HepG2 (cell line): ENCODE data around the gene GNAI2. TPM values are rescaled to one million over a fixed set of nuclear protein-coding genes. Genes with fewer than 3 reads are reported as not detected.

Experiments
- AKAP8 ChIP-seq: sonication (generic); formaldehyde crosslinking; IDR thresholded peaks from 2 replicates; pipeline ENCODE4 v1.5.1; 2020; ENCODE audit warnings: mild to moderate bottlenecking, missing genetic modification reagents
- ARHGAP35 ChIP-seq: sonication (generic); formaldehyde crosslinking; IDR thresholded peaks from 2 replicates; pipeline ENCODE4 v1.9.0; 2022; ENCODE audit warnings: mild to moderate bottlenecking, inconsistent platforms, moderate library complexity, missing genetic modification reagents, borderline replicate concordance
- BHLHE40 ChIP-seq: IDR thresholded peaks from 2 replicates; pipeline ENCODE4 v1.6.1; 2011; ENCODE audit warnings: low read length, improper control_type of control experiment
- CCDC6 ChIP-seq: sonication (generic); formaldehyde crosslinking; IDR thresholded peaks from 2 replicates; pipeline ENCODE4 v1.8.1; 2022; ENCODE audit warnings: mild to moderate bottlenecking, missing genetic modification reagents, moderate library complexity
- CENPT ChIP-seq: sonication (generic); formaldehyde crosslinking; IDR thresholded peaks from 2 replicates; pipeline ENCODE4 v1.8.0; 2022; ENCODE audit warnings: low read depth, mild to moderate bottlenecking, moderate library complexity, missing genetic modification reagents
- FOXC1 ChIP-seq: sonication (generic); formaldehyde crosslinking; IDR thresholded peaks from 2 replicates; pipeline ENCODE4 v1.8.0; 2022; ENCODE audit warnings: mild to moderate bottlenecking, missing genetic modification reagents, borderline replicate concordance
- GABPB1 ChIP-seq: IDR thresholded peaks from 2 replicates; pipeline ENCODE4 v1.6.1; 2016; ENCODE audit warnings: mild to moderate bottlenecking, missing genetic modification reagents, moderate library complexity, missing compliant biosample characterization
- HNRNPL ChIP-seq: fragments of 200-400 bp; formaldehyde crosslinking; IDR thresholded peaks from 2 replicates; pipeline ENCODE4 v1.6.1; 2017; ENCODE audit warnings: mild to moderate bottlenecking, low read depth, low read length
- JDP2 ChIP-seq: sonication (generic); formaldehyde crosslinking; IDR thresholded peaks from 2 replicates; pipeline ENCODE4 v1.8.1; 2022; ENCODE audit warnings: missing genetic modification reagents, borderline replicate concordance
- NR2C2 ChIP-seq: sonication (generic); formaldehyde crosslinking; IDR thresholded peaks from 2 replicates; pipeline ENCODE4 v1.4.0; 2020; ENCODE audit warnings: missing genetic modification reagents, mild to moderate bottlenecking, moderate library complexity, borderline replicate concordance
- RAD21 ChIP-seq: fragments of 450-650 bp; formaldehyde crosslinking; IDR thresholded peaks from 2 replicates; pipeline ENCODE4 v1.5.0; 2020; ENCODE audit warnings: mild to moderate bottlenecking
- RBFOX2 ChIP-seq: fragments of 200-400 bp; formaldehyde crosslinking; IDR thresholded peaks from 2 replicates; pipeline ENCODE4 v1.6.1; 2017; ENCODE audit warnings: low read depth, mild to moderate bottlenecking, low read length
- SATB2 ChIP-seq: sonication (generic); formaldehyde crosslinking; IDR thresholded peaks from 2 replicates; pipeline ENCODE4 v1.5.0; 2020; ENCODE audit warnings: missing genetic modification reagents
- TARDBP ChIP-seq: sonication (generic); formaldehyde crosslinking; IDR thresholded peaks from 2 replicates; pipeline ENCODE4 v1.8.0; 2022; ENCODE audit warnings: mild to moderate bottlenecking, missing genetic modification reagents
- TFDP2 ChIP-seq: sonication (generic); formaldehyde crosslinking; IDR thresholded peaks from 2 replicates; pipeline ENCODE4 v1.4.0; 2020; ENCODE audit warnings: missing genetic modification reagents
- ZBTB20 ChIP-seq: sonication (generic); formaldehyde crosslinking; IDR thresholded peaks from 2 replicates; pipeline ENCODE4 v1.8.1; 2023; ENCODE audit warnings: missing genetic modification reagents, low read depth, mild to moderate bottlenecking, borderline replicate concordance
- ZBTB37 ChIP-seq: sonication (generic); formaldehyde crosslinking; IDR thresholded peaks from 2 replicates; pipeline ENCODE4 v1.4.0; 2020; ENCODE audit warnings: mild to moderate bottlenecking, missing genetic modification reagents
- ZMYM2 ChIP-seq: sonication (generic); formaldehyde crosslinking; IDR thresholded peaks from 2 replicates; pipeline ENCODE4 v1.8.0; 2022; ENCODE audit warnings: mild to moderate bottlenecking, missing genetic modification reagents
- ZNF550 ChIP-seq: sonication (generic); formaldehyde crosslinking; IDR thresholded peaks from 2 replicates; pipeline ENCODE4 v1.4.0; 2020; ENCODE audit warnings: mild to moderate bottlenecking, missing genetic modification reagents, borderline replicate concordance
- ZNF552 ChIP-seq: sonication (generic); formaldehyde crosslinking; IDR thresholded peaks from 2 replicates; pipeline ENCODE4 v1.9.0; 2022; ENCODE audit warnings: missing genetic modification reagents, mild to moderate bottlenecking, borderline replicate concordance
- ZNF574 ChIP-seq: sonication (generic); formaldehyde crosslinking; IDR thresholded peaks from 2 replicates; pipeline ENCODE4 v1.4.0; 2020; ENCODE audit warnings: missing genetic modification reagents
- ZNF780A ChIP-seq: sonication (generic); formaldehyde crosslinking; IDR thresholded peaks from 2 replicates; pipeline ENCODE4 v1.8.0; 2022; ENCODE audit warnings: mild to moderate bottlenecking, missing genetic modification reagents, moderate library complexity
- polyA plus RNA-seq, 8 experiments: library from polyadenylated mRNA; depleted of rRNA in 3 of 8; stranded (reverse) in 7 of 8; unstranded in 1 of 8; fragments of >200 nt; fragmentation: Illumina TruSeq in 4 of 8; extraction: Trizol in 4 of 8; gene quantifications; 2 replicates each; pipeline versions ENCODE4 v1.2.1 to v1.2.3, GENCODE V29; 2011 to 2016; ENCODE audit warnings: low read depth in 4 of 8, missing spikeins in 1 of 8, mixed read lengths in 1 of 8; ENCODE audit not compliant: insufficient read depth in 1 of 8
- total RNA-seq, 5 experiments: library from RNA; depleted of rRNA; stranded (reverse); fragments of >200 nt; fragmentation: Illumina TruSeq; extraction: Trizol; gene quantifications; 2 replicates each; pipeline ENCODE4 v1.2.3, GENCODE V29; 2016; ENCODE audit warnings: low read depth in 1 of 5
- TF ChIP-seq, protein P1 (sequence below): IDR thresholded peaks from 2 replicates; pipeline ENCODE4 v1.6.1; 2018; ENCODE audit warnings: missing genetic modification reagents, mild to moderate bottlenecking, missing compliant biosample characterization

Gene GNAI2
- total and polyA plus RNA-seq, 2 of the 13 experiments (the other 11 are each of a cell fraction or from before 2014, with no cell fraction given): 51.1 to 66.2 TPM

GRCh38 chr3:50263478-50264382 is 27.7 kb downstream of the GNAI2 start (continued):
- TF ChIP-seq TFDP2 (CRISPR knock-in tag) (peak; percentile 64), ZMYM2 (CRISPR knock-in tag) (peak; percentile 87), ZNF780A (CRISPR knock-in tag) (no peak), BHLHE40 (no peak), ZNF550 (CRISPR knock-in tag) (no peak), RBFOX2 (no peak), ARHGAP35 (no peak), ZBTB20 (no peak), FOXC1 (no peak), CCDC6 (CRISPR knock-in tag) (0 out of 2 replicates have a peak, but pooled peaks have one; percentile 26), JDP2 (CRISPR knock-in tag) (no peak), HNRNPL (0 out of 2 replicates have a peak, but pooled peaks have one; percentile 42), NR2C2 (peak; percentile 62), TARDBP (CRISPR knock-in tag) (no peak), GABPB1 (CRISPR knock-in tag) (no peak), CENPT (CRISPR knock-in tag) (no peak), ZNF552 (CRISPR knock-in tag) (no peak), AKAP8 (CRISPR knock-in tag) (no peak), ZBTB37 (CRISPR knock-in tag) (no peak), SATB2 (no peak), ZNF574 (peak; percentile 2; the same call in 1 of the 2 replicates), RAD21 (CRISPR knock-in tag) (no peak)
- TF ChIP-seq, protein P1, sequence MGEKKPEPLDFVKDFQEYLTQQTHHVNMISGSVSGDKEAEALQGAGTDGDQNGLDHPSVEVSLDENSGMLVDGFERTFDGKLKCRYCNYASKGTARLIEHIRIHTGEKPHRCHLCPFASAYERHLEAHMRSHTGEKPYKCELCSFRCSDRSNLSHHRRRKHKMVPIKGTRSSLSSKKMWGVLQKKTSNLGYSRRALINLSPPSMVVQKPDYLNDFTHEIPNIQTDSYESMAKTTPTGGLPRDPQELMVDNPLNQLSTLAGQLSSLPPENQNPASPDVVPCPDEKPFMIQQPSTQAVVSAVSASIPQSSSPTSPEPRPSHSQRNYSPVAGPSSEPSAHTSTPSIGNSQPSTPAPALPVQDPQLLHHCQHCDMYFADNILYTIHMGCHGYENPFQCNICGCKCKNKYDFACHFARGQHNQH (CRISPR knock-in tag): no peak
